Measurements from ENCODE around the gene IRAG1.
"Not testable (repeated sequence)": the region's sequence is repeated elsewhere in the genome, so short reads cannot be mapped to it uniquely, and the experiment has no call there.

IRAG1 gene

DNA sequence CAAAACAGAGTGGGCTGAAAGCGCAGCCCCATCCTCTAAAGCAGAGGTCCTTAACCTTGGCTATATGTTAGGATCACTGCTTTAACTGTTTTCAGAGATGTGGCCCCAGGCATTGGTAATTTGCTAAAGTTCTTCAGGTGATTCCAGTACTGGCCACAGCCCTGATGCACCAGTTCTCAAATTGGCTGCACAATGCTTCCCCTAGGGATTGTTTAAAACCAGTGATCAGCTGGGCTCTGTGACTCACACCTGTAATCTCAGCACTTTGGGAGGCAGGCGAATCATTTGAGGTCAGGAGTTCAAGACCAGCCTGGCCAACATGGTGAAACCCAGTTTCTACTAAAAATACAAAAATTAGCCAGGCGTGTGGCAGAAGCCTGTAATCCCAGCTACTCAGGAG is 8.4 kb upstream of the IRAG1 start:
- no peak for DNase-seq (ENCODE audit: low read depth)

DNA sequence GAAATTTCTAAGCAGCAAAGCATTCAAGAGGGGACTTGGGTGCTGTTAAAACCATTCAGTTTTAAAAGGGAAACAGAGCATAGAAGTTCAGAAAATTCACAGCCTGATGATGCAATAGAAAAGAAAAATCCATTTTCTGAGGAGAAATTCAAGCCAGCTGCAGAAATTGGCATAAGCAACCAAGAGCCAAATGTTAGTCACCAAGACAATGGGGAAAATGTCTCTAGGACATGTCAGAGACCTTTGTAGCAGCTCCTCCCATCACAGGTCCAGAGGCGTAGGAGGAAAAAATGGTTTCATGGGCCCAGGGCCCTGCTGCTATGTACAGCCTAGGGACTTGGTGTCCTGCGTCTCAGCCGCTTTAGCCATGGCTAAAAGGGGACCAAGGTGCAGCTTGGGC is 5.5 kb upstream of the IRAG1 start:
- DNase-seq (ENCODE audit: low read depth): peak; percentile 21

DNA sequence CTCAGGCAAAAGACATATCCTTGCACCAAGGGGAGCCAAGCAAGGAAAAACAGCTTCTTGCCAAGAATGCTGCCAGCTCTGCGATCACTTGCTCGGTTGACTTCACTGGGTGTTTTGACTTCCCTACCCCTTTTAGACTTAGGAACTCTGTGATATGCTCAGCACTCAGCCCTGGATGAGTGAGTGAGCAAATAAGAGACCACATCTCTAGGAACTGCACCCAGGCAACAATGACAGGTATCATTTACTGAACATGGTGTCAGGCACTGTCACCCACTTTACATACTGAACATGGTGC is 3.7 kb upstream of the IRAG1 start:
- DNase-seq (ENCODE audit: low read depth): no peak

DNA sequence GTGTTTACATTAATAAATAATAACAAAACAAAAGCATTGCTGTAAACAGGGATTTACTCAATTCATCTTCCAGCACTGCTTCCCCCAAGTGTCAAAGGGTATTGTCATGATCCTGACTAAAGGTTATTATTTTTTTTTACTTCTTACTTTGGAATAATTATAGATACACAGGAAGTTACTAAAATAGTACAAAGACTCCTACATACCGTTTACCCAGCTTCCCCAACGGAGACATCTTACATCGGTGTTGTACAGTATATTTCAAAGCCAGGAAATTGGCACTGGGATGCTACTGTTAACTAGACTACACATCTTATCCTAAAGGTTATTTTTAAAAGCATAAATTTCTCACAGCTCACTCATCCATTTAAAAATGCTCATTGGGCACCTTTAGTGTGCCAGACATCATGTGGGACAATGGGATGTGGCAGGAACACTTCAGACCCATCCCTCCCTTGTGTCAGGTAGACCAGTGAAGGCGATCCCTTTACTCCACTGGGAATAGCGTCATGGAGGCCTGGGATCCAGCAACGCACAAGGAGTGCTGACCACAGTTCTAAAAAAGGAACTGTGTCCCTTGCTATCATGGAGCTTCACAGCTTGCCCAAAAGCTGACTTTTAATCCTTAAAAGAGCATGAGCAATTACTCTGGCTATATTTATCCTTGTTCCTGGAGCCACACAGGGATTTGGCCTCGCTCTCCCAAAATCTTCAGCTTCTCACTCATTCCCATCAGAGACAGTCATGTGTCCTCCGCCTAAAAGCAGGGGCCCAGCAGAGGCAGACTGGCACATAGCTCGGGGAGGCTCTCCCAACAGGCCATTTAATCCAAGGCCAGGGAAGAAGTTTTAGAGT is 3.1 kb upstream of the IRAG1 start:
- no peak for DNase-seq (ENCODE audit: low read depth)

DNA sequence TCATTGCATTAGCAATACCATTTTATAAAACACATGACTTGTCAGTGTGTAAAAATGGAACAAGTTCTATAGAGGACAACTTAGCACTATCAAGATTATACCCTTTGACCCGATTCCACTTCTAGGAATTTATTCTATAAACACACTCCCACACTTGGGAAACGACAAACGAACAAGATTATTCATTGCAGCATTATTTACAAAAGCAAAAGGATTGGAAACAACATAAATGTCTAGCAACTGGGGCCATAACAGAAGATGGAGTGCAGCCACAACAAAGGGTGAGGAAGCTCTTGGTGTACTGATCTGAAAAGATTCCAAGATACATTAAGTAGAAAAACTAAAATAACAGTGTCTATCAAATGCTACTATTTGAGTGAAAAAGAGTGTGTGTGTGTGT is 2.3 kb upstream of the IRAG1 start:
- DNase-seq (ENCODE audit: low read depth): no peak

DNA sequence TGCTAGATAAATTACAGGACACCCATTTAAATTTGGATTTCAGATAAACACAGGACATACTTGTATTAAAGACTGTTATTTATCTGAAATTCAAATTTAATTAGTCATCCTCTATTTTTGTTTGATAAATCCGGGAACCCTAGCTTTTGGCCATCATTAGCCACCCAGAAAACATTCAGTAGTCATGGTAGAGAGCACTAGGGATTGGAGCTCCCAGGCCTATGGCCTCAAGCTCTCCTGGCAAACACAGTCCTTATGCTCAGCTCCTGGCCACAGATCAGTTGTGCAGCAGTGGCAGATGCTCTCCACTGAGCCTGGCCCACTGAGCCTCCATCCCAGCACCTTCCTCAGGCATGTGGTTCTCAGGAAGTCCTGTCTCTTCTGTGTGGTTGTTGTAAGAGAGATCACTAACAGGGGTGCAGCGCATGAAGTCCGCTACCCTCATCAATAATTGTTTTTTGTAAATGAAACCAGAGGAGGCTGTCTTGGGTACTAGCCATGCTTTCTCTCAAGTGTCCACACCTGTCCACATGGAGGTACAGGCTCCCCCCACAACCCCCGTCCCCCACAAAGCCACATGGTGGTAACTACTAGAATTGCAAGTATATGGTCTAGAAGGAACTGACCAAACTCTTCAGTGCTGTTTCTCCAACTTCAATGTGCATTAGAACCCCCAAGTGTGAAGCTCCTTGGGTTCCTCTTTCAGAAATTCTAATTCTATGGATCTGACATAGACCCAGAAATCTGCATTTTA is 1.1 kb upstream of the IRAG1 start:
- DNase-seq (ENCODE audit: low read depth): no peak

DNA sequence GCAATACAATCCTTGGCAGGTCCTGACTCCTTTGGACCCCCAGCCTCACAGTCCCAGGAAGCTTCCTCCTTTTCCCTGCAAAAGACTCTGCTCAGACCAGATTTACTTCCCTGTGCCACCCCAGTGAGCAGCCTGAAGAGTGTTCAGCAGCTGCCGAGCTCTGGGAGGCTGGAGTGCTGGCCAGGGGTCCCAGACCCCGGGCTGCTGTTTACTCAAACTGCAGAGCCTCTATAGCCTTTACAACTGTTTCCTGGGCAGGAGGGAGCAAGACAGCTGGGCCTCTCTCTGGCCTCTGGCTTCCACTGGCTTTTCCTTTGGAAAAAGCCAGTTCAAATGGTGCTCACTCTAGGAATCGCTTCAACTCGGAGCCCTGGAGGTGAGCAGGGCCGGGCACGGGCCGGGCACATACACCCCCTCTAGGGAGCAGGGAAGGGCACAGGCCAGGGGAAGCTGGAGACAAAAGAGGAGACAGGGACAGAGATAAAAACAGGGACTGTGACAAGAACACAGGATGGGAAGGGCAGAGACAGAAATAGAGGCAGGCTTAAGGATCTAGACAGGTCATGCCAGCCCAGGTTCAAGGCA is 932 bp downstream of the IRAG1 start:
- DNase-seq (ENCODE audit: low read depth): no peak

DNA sequence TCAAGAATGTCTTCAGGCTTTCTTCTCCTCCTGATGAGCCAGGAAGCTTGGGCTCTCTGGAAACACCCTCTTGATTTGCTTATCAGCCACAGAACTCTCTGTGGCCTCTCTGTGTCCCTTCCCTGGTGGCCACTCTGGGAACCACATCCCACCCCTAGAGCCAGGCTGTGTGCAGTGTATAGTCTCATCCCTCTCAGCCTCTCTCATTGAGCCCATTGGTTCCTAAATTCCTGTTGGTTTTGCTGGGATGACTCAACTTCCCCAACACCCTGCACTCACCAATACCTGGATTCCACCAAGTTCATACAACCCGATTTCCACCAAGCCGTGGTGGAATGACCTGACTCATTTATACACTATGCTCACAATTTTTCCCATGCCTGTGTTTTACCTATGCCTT is 5.2 kb downstream of the IRAG1 start:
- DNase-seq (ENCODE audit: low read depth): no peak

DNA sequence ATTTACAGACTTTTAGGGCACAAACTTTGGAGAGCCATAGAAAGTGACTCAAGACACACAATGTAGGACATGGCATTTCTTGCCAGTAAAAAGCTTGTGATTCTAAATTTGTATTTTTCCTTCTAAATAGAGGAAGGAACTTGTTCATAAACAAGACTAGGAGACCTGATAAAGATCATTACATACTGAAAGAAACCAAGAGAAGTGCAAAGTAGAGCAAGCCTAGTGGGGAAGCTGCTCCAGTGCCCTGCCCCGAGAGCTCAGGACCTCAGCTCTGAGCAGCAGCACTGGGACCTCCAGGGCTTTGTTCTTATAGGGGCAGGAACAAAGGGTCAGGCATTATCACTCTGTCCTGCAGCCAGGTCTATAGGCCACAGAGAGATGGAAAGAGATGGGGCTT is 7.2 kb downstream of the IRAG1 start:
- DNase-seq (ENCODE audit: low read depth): no peak

DNA sequence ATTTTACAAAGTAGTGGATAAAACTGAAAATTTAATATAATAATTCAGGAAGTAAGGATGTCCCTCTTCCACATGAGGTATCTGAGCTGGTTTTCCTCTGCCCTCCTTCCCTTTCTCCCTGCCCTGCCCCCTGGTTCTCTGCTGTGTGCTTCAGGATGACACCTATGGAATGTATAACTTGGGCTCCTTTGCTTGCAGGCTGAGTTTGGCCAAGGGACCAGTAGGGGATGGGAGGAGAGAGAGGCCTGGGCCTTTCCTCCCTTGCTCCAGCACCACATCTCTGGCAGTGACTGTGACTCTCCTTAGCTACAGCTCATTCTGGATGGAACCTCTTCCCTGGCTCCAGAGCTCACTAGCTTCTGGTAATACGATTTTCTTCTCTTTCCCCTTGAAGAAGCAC is 10.1 kb downstream of the IRAG1 start:
- no peak for DNase-seq (ENCODE audit: low read depth)

DNA sequence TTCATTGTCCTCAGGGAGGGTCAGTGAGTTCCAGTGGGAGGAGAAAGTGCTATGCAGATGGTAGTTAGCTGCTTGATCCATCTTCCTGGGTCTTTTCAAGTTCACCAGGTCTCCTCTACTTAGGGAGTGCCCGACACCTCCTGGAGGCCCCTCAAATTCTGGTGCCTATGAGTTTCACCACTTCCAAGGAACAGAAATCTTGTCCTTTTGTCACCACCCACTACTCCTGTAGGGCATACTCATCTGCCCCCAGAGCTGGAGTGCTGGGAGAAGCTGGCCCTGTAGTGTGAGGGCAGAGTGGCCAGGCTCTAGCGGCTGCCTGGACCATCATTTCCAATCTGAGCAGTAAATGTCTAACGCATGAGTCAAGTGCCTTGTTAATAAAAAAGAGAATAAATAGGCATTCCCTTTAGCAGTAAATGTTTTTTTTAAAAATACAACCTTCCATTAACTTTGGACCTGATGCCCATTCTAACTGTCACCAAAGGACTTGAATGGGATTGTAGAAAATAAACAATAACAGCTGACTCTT is 12.5 kb downstream of the IRAG1 start:
- no peak for DNase-seq (ENCODE audit: low read depth)

DNA sequence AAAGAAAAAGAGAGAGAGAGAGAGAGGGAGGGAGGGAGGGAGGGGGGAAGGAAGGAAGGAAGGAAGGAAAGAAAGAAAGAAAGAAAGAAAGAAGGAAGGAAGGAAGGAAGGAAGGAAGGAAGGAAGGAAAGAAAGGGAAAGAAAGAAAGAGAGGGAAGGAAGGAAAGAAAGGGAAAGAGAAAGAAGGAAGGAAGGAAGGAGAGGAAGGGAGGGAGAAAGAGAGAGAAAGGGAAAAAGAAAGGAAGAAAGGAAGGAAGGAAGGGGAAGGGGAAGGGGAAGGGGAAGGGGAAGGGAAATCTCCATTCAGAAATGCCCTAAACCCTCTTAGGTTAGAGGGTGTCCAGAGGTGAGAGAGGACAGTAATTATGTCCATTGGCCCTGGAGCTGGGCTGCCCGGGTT is 13.3 kb downstream of the IRAG1 start:
- DNase-seq (ENCODE audit: low read depth): not testable (repeated sequence)

DNA sequence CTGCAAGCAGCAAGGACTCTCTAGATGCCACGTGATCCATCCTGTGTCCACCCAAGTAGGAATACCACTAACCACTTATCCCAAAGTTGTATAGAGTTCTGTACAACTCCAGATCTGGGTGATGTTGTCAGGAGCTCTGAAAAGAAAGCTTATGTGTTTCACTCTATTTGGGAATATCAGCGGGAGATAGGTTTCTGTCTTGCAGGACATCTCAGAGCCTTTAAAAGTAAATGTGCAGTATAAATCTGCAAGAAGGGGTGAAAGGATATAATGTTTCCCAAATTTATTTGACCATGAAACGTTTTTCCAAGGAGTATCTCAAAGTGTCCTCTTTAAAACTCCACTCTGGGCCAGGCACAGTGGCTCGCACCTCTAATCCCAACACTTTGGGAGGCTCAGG is 13.9 kb downstream of the IRAG1 start:
- DNase-seq (ENCODE audit: low read depth): no peak

DNA sequence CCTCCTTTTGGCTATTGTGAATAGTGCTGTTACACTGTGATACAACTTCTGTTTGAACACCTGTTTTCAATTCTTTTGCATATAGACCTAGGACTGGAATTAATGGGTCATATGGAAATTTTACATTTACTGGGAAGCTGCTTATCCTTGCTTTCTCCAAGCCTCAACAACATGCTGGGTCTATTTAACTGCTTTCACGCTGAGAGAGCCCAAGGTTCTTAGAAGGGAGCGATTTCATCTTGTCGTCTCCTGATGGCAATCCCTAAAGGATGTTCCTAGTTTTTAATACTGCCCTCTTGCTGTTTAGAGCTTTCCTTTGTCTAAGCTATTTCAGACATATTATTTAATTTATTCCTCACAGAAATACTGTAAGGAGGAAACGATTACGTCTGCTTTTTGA is 15.5 kb downstream of the IRAG1 start:
- DNase-seq (ENCODE audit: low read depth): no peak

DNA sequence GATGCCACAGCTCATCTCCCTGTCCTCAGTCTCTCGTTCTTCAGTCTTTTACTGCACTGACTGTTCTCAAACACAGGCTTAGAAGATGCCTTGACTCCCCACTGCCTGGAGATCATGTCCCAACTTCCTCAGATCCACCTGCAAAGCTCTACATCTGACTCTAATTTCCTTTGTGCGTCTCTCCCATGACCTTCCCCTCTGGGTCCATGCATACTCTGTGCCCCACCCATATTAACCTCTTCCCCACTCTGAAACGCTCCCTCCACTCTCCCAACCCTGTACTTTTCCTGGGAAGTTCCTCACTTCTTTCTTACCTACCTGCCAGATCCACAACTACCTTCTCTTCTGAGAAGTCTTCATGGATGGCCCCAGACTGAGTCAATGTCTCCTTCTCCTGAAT is 16.6 kb downstream of the IRAG1 start:
- no peak for DNase-seq (ENCODE audit: low read depth)

DNA sequence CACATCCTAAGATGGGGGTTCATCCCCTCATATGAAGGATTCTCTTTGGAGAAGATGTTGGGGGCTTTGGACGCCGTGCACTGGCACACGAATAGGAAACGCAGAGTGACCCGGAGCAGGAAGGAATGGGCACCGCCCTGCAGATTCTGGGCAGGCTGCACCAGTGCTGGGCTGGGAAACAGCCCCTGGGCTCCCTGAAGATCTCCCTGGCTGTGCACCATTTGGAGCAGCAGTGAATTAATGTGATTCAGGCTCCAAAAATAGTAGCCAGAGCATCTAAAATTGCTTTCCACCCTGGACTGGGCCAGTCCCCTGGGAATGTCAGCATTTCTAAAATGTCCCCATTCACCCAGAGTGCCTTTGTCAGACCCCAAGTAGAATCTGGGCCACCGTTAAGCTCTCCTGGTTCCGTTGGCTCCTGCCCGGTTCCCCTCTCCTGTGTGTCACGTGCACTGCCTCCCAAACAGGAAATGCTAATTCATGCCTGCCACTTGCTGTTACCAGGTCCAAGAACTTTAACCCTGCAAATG is 18.6 kb downstream of the IRAG1 start:
- DNase-seq (ENCODE audit: low read depth): no peak

DNA sequence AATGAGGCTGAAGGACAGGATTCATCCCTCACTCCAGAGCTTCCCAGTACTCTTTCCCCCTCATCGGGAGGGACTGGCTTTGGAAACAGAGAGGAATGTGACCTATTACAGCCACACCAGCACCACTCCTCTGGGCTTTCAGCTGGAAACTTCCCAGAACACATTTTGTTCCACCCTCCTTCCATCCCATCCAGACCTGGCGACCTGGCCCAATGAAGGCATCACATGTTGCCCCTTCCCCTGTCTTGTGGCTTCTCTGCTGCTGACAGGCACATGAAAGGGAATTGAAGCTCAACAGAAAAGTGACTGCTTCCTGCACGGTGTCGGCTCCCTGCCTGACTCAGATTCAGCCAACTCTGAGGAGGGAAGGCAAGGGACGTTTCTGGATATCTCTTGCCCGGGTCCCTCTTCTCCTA is 19.1 kb downstream of the IRAG1 start:
- no peak for DNase-seq (ENCODE audit: low read depth)

DNA sequence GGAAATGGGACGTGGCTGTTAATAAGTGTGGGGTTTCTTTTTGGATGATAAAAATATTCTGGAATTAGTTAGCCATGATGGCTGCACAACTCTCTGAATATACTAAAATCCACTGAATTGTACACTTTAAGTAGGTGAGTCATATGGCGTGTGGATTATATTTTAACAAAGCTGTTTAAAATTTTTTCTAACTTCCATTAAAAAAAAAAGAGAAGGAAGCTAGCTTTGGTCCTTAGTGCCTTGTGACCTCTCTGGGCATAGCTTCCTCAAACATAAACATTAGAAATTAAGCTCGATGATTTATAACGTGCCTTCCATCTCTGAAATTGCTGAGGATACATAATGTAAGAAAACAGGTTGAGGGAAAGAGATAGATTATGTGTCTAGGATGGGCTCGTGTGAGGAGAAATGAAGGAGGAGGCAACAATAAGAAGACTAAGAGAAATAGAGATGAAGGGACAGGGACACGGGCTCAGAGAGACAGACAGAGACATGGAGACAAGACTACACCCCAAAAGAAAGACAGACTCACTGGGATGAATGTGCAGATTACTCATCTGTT is 20.0 kb downstream of the IRAG1 start:
- no peak for DNase-seq (ENCODE audit: low read depth)

DNA sequence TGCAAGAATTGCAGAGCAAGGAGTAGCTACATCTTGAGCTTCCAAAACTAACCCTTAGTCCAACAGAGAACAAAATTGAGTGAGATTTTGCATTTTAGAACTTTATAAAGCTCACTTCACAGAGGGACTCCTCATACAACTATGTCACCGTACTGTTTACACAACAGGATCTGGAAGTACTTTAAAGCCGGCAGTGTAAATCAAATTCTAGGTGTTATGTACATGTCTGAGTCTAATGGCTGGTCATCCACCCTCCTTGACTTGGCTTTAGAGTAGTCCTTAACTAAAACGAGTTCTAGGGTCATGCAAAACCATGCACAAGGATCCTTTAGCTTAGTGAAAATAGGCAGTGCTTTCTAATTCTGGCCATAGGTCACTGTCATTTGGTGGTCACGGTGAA is 23.5 kb downstream of the IRAG1 start:
- no peak for DNase-seq (ENCODE audit: low read depth)

DNA sequence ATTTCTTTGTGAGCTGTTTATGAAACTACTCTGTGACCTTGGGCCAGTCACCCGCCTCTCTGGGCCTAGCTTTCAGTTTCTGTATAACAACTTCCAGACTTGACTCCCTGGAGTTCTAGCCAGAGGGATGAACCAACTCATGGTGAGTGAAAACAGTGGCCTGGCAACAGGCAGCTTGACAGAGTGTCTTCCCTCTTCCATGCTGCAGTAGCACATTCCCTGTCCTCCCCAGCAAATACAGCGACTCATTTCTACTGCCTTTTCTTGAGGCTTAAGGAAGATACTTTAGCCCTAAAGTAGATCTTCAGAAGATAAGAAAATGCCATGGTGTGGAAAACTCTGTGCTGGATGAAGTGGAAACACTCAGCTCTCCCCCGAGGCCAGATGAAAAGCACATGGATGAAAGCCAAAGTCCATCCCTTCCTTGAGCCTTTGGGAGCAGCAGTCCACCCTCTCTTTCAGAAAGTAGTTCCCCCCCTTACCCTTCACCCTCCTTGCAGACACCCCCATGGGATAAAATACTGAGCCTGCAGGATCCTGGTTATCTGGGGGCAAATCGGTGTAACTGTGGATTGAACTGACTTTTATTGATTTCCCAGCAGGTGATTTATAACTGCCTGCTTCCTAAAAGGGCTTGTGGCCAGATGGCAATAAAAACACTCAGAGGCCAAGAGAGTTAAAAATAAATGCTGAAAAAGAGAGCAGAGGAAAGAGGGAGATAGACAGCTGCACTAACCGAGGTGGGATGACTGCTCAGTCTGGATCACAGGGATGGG is 24.1 kb downstream of the IRAG1 start:
- DNase-seq (ENCODE audit: low read depth): peak; percentile 31

DNA sequence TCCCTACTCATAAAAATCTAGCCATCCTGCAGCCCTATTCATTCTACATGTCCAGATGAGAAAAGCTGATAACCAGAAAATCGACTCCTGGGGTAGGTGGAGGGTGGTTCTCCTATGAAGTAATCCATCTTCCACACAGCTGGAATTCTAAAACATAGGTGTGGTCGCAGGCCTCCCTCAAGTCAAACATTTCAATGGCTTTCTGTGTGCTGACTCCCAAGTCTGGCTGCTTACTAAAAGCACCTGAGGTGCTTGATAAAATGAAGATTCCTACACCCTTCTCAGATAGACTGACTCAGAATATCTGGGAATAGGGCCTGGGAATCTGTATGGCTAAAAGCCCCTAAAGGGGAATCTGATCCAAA is 26.1 kb downstream of the IRAG1 start:
- no peak for DNase-seq (ENCODE audit: low read depth)
